ENCODE data around the gene NELL1.

The NELL1 gene

GRCh38 chr11:21543901-21544300 lies 874.5 kb downstream of the NELL1 start:
- in situ Hi-C loops (cut with MboI; ENCODE audit: low sequenced_read_pairs) = no loop called here

GRCh38 chr11:21545699-21546098 lies 876.3 kb downstream of the NELL1 start:
- in situ Hi-C loops (cut with MboI; ENCODE audit: low sequenced_read_pairs) = no loop called here

- in situ Hi-C loops (cut with MboI; ENCODE audit: low sequenced_read_pairs) = no loop called here
These were observed 877.3 kb downstream of the NELL1 start for GRCh38 chr11:21546703-21547102.

GRCh38 chr11:21552911-21553310 lies 883.5 kb downstream of the NELL1 start:
- in situ Hi-C loops (cut with MboI; ENCODE audit: low sequenced_read_pairs) = no loop called here

- in situ Hi-C loops (cut with MboI; ENCODE audit: low sequenced_read_pairs) = no loop called here
These were observed 884.4 kb downstream of the NELL1 start for GRCh38 chr11:21553795-21554194.

GRCh38 chr11:21554284-21554683 lies 884.9 kb downstream of the NELL1 start:
- in situ Hi-C loops (cut with MboI; ENCODE audit: low sequenced_read_pairs) = no loop called here

- in situ Hi-C loops (cut with MboI; ENCODE audit: low sequenced_read_pairs) = no loop called here
These were observed 887.5 kb downstream of the NELL1 start for GRCh38 chr11:21556926-21557325.

- in situ Hi-C loops (cut with MboI; ENCODE audit: low sequenced_read_pairs) = no loop called here
These were observed 891.1 kb downstream of the NELL1 start for GRCh38 chr11:21560466-21560975.

GRCh38 chr11:21561581-21561980 lies 892.2 kb downstream of the NELL1 start:
- in situ Hi-C loops (cut with MboI; ENCODE audit: low sequenced_read_pairs) = no loop called here

GRCh38 chr11:21564095-21564494 lies 894.7 kb downstream of the NELL1 start:
- in situ Hi-C loops (cut with MboI; ENCODE audit: low sequenced_read_pairs) = no loop called here

- in situ Hi-C loops (cut with MboI; ENCODE audit: low sequenced_read_pairs) = no loop called here
These were observed 895.7 kb downstream of the NELL1 start for GRCh38 chr11:21564833-21565682.

GRCh38 chr11:21566521-21567117 lies 897.2 kb downstream of the NELL1 start:
- in situ Hi-C loops (cut with MboI; ENCODE audit: low sequenced_read_pairs) = no loop called here

GRCh38 chr11:21567645-21568290 lies 898.4 kb downstream of the NELL1 start:
- in situ Hi-C loops (cut with MboI; ENCODE audit: low sequenced_read_pairs) = no loop called here

GRCh38 chr11:21572210-21572609 lies 902.8 kb downstream of the NELL1 start:
- in situ Hi-C loops (cut with MboI; ENCODE audit: low sequenced_read_pairs) = no loop called here

GRCh38 chr11:21582791-21583190 lies 913.4 kb downstream of the NELL1 start:
- in situ Hi-C loops (cut with MboI; ENCODE audit: low sequenced_read_pairs) = no loop called here

- in situ Hi-C loops (cut with MboI; ENCODE audit: low sequenced_read_pairs) = no loop called here
These were observed 919.4 kb downstream of the NELL1 start for GRCh38 chr11:21588754-21589153.

- in situ Hi-C loops (cut with MboI; ENCODE audit: low sequenced_read_pairs) = no loop called here
These were observed 933.3 kb downstream of the NELL1 start for GRCh38 chr11:21602699-21603098.

- in situ Hi-C loops (cut with MboI; ENCODE audit: low sequenced_read_pairs) = no loop called here
These were observed 934.5 kb downstream of the NELL1 start for GRCh38 chr11:21603886-21604285.

GRCh38 chr11:21604564-21604963 lies 935.2 kb downstream of the NELL1 start:
- in situ Hi-C loops (cut with MboI; ENCODE audit: low sequenced_read_pairs) = no loop called here

- in situ Hi-C loops (cut with MboI; ENCODE audit: low sequenced_read_pairs) = no loop called here
These were observed 942.9 kb downstream of the NELL1 start for GRCh38 chr11:21612326-21612725.

- in situ Hi-C loops (cut with MboI; ENCODE audit: low sequenced_read_pairs) = no loop called here
These were observed 945.6 kb downstream of the NELL1 start for GRCh38 chr11:21614961-21615360.

- in situ Hi-C loops (cut with MboI; ENCODE audit: low sequenced_read_pairs) = no loop called here
These were observed 946.6 kb downstream of the NELL1 start for GRCh38 chr11:21615955-21616371.

Data from HL-60/S4 (cell line).